NT2/D1 (cell line): ENCODE results near the gene KRT4.

Source experiments
- DNase-seq: peaks from one replicate; pipeline ENCODE4 v3.0.0-alpha.2; 2011; ENCODE audit warnings: low read depth, low spot score
- H3K27me3 ChIP-seq: 2 replicates; pipeline ENCODE4 v1.6.0; 2011; ENCODE audit warnings: mild to moderate bottlenecking; ENCODE audit not compliant: insufficient read length, insufficient read depth
- H3K36me3 ChIP-seq: 2 replicates; pipeline ENCODE4 v1.6.1; 2011; ENCODE audit warnings: mild to moderate bottlenecking, low read length, mixed read lengths; ENCODE audit not compliant: insufficient read depth, insufficient read length
- H3K4me1 ChIP-seq: 2 replicates; pipeline ENCODE4 v1.5.1; 2011; ENCODE audit not compliant: insufficient read depth, insufficient read length
- H3K4me3 ChIP-seq: 2 replicates; pipeline ENCODE4 v1.5.1; 2011; ENCODE audit warnings: low read depth; ENCODE audit not compliant: insufficient read length
- H3K9ac ChIP-seq: 2 replicates; pipeline ENCODE4 v1.6.0; 2011; ENCODE audit warnings: low read depth; ENCODE audit not compliant: insufficient read length
- H3K9me3 ChIP-seq: 2 replicates; pipeline ENCODE4 v1.5.1; 2011; ENCODE audit warnings: mild to moderate bottlenecking, low read length; ENCODE audit not compliant: insufficient read depth
- SUZ12 ChIP-seq: IDR thresholded peaks from 2 replicates; pipeline ENCODE4 v1.6.1; 2011; ENCODE audit not compliant: insufficient read length, insufficient read depth; ENCODE audit errors: extremely low read depth
- YY1 ChIP-seq: IDR thresholded peaks from 2 replicates; pipeline ENCODE4 v1.6.1; 2011; ENCODE audit not compliant: insufficient read length, insufficient read depth
- ZNF274 ChIP-seq: IDR thresholded peaks from 2 replicates; pipeline ENCODE4 v1.6.1; 2011; ENCODE audit warnings: mild to moderate bottlenecking, low read depth, low read length

Gene KRT4

GRCh38 chr12:52851787-52852186, 37.9 kb upstream of the KRT4 start:
- H3K9ac ChIP-seq: no peak overlapping the region
- no peak for DNase-seq

GRCh38 chr12:52850681-52851080, 36.8 kb upstream of the KRT4 start:
- no peak overlapping the region for H3K4me3 ChIP-seq
- H3K27me3 ChIP-seq: no peaks in the 10 kb centered on the region
- no peaks in the 10 kb centered on the region for H3K9me3 ChIP-seq
- no peak for TF ChIP-seq YY1
- no peak for TF ChIP-seq SUZ12
- no peaks in the 10 kb centered on the region for H3K4me1 ChIP-seq
- no peak for DNase-seq
- H3K9ac ChIP-seq: no peak overlapping the region
- H3K36me3 ChIP-seq: no peaks in the 10 kb centered on the region

More at GRCh38 chr12:52851787-52852186, 37.9 kb upstream of the KRT4 start:
- H3K9me3 ChIP-seq: no peaks in the 10 kb centered on the region
- no peak for TF ChIP-seq SUZ12
- TF ChIP-seq YY1: no peak
- no peak for TF ChIP-seq ZNF274
- no peaks in the 10 kb centered on the region for H3K4me1 ChIP-seq
- H3K4me3 ChIP-seq: no peak overlapping the region
- no peaks in the 10 kb centered on the region for H3K27me3 ChIP-seq
- H3K36me3 ChIP-seq: no peaks in the 10 kb centered on the region

- no peak for DNase-seq
- Histone ChIP-seq H3K36me3 (no peaks in the 10 kb centered on the region), H3K27me3 (no peaks in the 10 kb centered on the region), H3K4me3 (no peak overlapping the region), H3K9ac (no peak overlapping the region), H3K4me1 (no peaks in the 10 kb centered on the region), H3K9me3 (no peaks in the 10 kb centered on the region)
- TF ChIP-seq YY1 (no peak), SUZ12 (no peak), ZNF274 (no peak)
Observed at GRCh38 chr12:52849511-52849910, 35.6 kb upstream of the KRT4 start.

GRCh38 chr12:52848661-52849255, 34.8 kb upstream of the KRT4 start, which contains the start of gene KRT78:
Gene KRT78 (minus strand): TSS chr12:52848994. CDS start chr12:52848930, 64 bp downstream.
- Histone ChIP-seq H3K4me1 (no peaks in the 10 kb centered on the region), H3K9me3 (no peaks in the 10 kb centered on the region), H3K27me3 (no peaks in the 10 kb centered on the region), H3K9ac (no peak within 1 kb of the TSS), H3K4me3 (no peak within 1 kb of the TSS), H3K36me3 (no peaks in the 10 kb centered on the region)
- no peak for TF ChIP-seq SUZ12
- no peak for TF ChIP-seq YY1
- no peak for TF ChIP-seq ZNF274
- no peak for DNase-seq

GRCh38 chr12:52847335-52848102, 33.6 kb upstream of the KRT4 start:
- Histone ChIP-seq H3K4me3 (no peak overlapping the region), H3K9ac (no peak overlapping the region), H3K9me3 (no peaks in the 10 kb centered on the region), H3K36me3 (no peaks in the 10 kb centered on the region), H3K27me3 (no peaks in the 10 kb centered on the region), H3K4me1 (no peaks in the 10 kb centered on the region)
- no peak for TF ChIP-seq YY1
- TF ChIP-seq SUZ12: no peak
- TF ChIP-seq ZNF274: no peak
- no peak for DNase-seq

- no peaks in the 10 kb centered on the region for H3K36me3 ChIP-seq
- no peak for TF ChIP-seq SUZ12
- no peak for TF ChIP-seq YY1
- TF ChIP-seq ZNF274: no peak
- H3K9me3 ChIP-seq: no peaks in the 10 kb centered on the region
- H3K4me3 ChIP-seq: no peak overlapping the region
- H3K27me3 ChIP-seq: no peaks in the 10 kb centered on the region
- H3K9ac ChIP-seq: no peak overlapping the region
- no peak for DNase-seq
- H3K4me1 ChIP-seq: no peaks in the 10 kb centered on the region
Observed at GRCh38 chr12:52846356-52846970, 32.5 kb upstream of the KRT4 start.

- H3K9ac ChIP-seq: no peak overlapping the region
- H3K4me1 ChIP-seq: no peaks in the 10 kb centered on the region
- no peak for TF ChIP-seq ZNF274
- no peak for TF ChIP-seq SUZ12
- TF ChIP-seq YY1: no peak
- no peaks in the 10 kb centered on the region for H3K27me3 ChIP-seq
- no peaks in the 10 kb centered on the region for H3K36me3 ChIP-seq
- DNase-seq: no peak
- H3K9me3 ChIP-seq: no peaks in the 10 kb centered on the region
- H3K4me3 ChIP-seq: no peak overlapping the region
Observed at GRCh38 chr12:52845946-52846345, 32.0 kb upstream of the KRT4 start.
